Astrocyte (in vitro differentiated cells and primary cell): ENCODE measurements around the gene CHN2. TPM values are rescaled to one million over a fixed set of nuclear protein-coding genes. Genes with fewer than 3 reads are reported as not detected.

Experiments used
- DNase-seq: peaks from one replicate; pipeline ENCODE4 v3.0.0-alpha.2; 2010; ENCODE audit warnings: low read depth
- FAIRE-seq: peaks from 2 replicates; lab custom pipeline; 2011; peaks lifted over from hg19 to GRCh38; lab: Jason Lieb, UNC
- H2AFZ ChIP-seq: 2 replicates; pipeline ENCODE4 v1.6.0; 2012; ENCODE audit warnings: low read depth, low read length, inconsistent platforms
- H3K27ac ChIP-seq: 2 replicates; pipeline ENCODE4 v1.5.1; 2011; ENCODE audit warnings: low read depth, low read length, inconsistent platforms
- H3K27me3 ChIP-seq: 2 replicates; pipeline ENCODE4 v1.6.0; 2011; ENCODE audit warnings: low read length, inconsistent platforms; ENCODE audit not compliant: insufficient read depth
- H3K36me3 ChIP-seq: 2 replicates; pipeline ENCODE4 v1.5.1; 2011; ENCODE audit warnings: low read length, inconsistent platforms; ENCODE audit not compliant: insufficient read depth
- H3K4me1 ChIP-seq: 2 replicates; pipeline ENCODE4 v1.5.1; 2011; ENCODE audit warnings: low read length, inconsistent platforms; ENCODE audit not compliant: insufficient read depth
- H3K4me2 ChIP-seq: 2 replicates; pipeline ENCODE4 v1.6.0; 2012; ENCODE audit warnings: low read length, inconsistent platforms
- H3K4me3 ChIP-seq: 2 replicates; pipeline ENCODE4 v1.5.1; 2011; ENCODE audit warnings: low read depth, mild to moderate bottlenecking, low read length, inconsistent platforms; ENCODE audit not compliant: insufficient read depth
- H3K79me2 ChIP-seq: 2 replicates; pipeline ENCODE4 v1.6.0; 2012; ENCODE audit warnings: mild to moderate bottlenecking, low read length, inconsistent platforms; ENCODE audit not compliant: insufficient read depth
- H3K9ac ChIP-seq: 2 replicates; pipeline ENCODE4 v1.6.0; 2012; ENCODE audit warnings: mild to moderate bottlenecking, low read length, inconsistent platforms
- H3K9me3 ChIP-seq: 2 replicates; pipeline ENCODE4 v1.5.1; 2012; ENCODE audit warnings: low read depth, mild to moderate bottlenecking, low read length, inconsistent platforms; ENCODE audit not compliant: insufficient read depth
- H4K20me1 ChIP-seq: 2 replicates; pipeline ENCODE4 v1.6.0; 2012; ENCODE audit warnings: low read length, inconsistent platforms; ENCODE audit not compliant: insufficient read depth
- H3K27ac Mint-ChIP-seq: one replicate; pipeline ENCODE4 v1.8.0; 2021; ENCODE audit warnings: mild to moderate bottlenecking, mixed read lengths; ENCODE audit not compliant: unreplicated experiment
- H3K27me3 Mint-ChIP-seq: one replicate; pipeline ENCODE4 v1.8.0; 2021; ENCODE audit warnings: low read depth, mixed read lengths; ENCODE audit not compliant: unreplicated experiment
- H3K36me3 Mint-ChIP-seq: one replicate; pipeline ENCODE4 v1.8.0; 2021; ENCODE audit warnings: low read depth, mixed read lengths; ENCODE audit not compliant: unreplicated experiment
- H3K4me1 Mint-ChIP-seq: one replicate; pipeline ENCODE4 v1.8.0; 2021; ENCODE audit warnings: low read depth, mixed read lengths; ENCODE audit not compliant: unreplicated experiment
- H3K4me3 Mint-ChIP-seq: one replicate; pipeline ENCODE4 v1.8.0; 2021; ENCODE audit warnings: mild to moderate bottlenecking, moderate library complexity, mixed read lengths; ENCODE audit not compliant: unreplicated experiment
- H3K9me3 Mint-ChIP-seq: one replicate; pipeline ENCODE4 v1.8.0; 2021; ENCODE audit warnings: mild to moderate bottlenecking, mixed read lengths; ENCODE audit not compliant: unreplicated experiment
- EZH2 ChIP-seq: IDR thresholded peaks from 2 replicates; pipeline ENCODE4 v1.6.1; 2012; ENCODE audit warnings: mild to moderate bottlenecking, low read length, inconsistent platforms; ENCODE audit not compliant: insufficient read depth
- total RNA-seq: library from RNA; stranded (reverse); gene quantifications from 2 replicates; pipeline ENCODE4 v1.2.1, GENCODE V29; 2021
- TF ChIP-seq, protein P1 (sequence below): IDR thresholded peaks from 2 replicates; pipeline ENCODE4 v1.5.1; 2011; ENCODE audit warnings: low read depth, mild to moderate bottlenecking, inconsistent platforms, low read length, moderate library complexity; ENCODE audit not compliant: insufficient read depth

The CHN2 gene
- total RNA-seq, 1 donor from 2014 or later = 2.5 TPM

DNA sequence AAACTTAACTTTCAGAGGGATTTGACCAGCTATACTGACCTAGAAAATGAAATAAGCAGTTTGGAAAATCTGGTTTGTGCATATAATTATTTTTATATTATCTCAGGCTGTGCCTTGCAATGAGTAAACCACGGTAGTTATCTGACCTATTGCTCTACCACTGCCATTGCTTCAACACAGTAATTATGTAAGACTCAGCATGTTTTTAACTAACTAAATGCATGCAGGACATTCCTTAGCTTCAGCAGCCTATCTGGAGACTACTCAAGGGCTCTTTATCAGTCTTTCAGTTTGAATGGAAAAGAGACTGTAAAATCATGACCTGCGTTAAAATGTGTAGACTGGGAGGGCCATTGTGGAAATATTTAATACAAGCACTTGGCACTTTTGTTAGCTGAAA lies 22.5 kb downstream of the CHN2 start:
- no peak for TF ChIP-seq EZH2
- TF ChIP-seq, protein P1, sequence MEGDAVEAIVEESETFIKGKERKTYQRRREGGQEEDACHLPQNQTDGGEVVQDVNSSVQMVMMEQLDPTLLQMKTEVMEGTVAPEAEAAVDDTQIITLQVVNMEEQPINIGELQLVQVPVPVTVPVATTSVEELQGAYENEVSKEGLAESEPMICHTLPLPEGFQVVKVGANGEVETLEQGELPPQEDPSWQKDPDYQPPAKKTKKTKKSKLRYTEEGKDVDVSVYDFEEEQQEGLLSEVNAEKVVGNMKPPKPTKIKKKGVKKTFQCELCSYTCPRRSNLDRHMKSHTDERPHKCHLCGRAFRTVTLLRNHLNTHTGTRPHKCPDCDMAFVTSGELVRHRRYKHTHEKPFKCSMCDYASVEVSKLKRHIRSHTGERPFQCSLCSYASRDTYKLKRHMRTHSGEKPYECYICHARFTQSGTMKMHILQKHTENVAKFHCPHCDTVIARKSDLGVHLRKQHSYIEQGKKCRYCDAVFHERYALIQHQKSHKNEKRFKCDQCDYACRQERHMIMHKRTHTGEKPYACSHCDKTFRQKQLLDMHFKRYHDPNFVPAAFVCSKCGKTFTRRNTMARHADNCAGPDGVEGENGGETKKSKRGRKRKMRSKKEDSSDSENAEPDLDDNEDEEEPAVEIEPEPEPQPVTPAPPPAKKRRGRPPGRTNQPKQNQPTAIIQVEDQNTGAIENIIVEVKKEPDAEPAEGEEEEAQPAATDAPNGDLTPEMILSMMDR = no peak
- H3K79me2 ChIP-seq = no peaks in the 10 kb centered on the region
- H3K4me1 ChIP-seq = no peaks in the 10 kb centered on the region
- H3K36me3 Mint-ChIP-seq = no peaks in the 10 kb centered on the region
- no peaks in the 10 kb centered on the region for H3K9me3 ChIP-seq
- H3K27me3 ChIP-seq = peaks cover 2% of the 10 kb centered on the region
- H3K27ac ChIP-seq = no peak overlapping the region
- H3K4me1 Mint-ChIP-seq = no peaks in the 10 kb centered on the region
- no peaks in the 10 kb centered on the region for H4K20me1 ChIP-seq
- no peak overlapping the region for H2AFZ ChIP-seq
- no peak overlapping the region for H3K9ac ChIP-seq
- DNase-seq (no peak), FAIRE-seq (no peak)
- H3K4me2 ChIP-seq = no peak overlapping the region
- no peaks in the 10 kb centered on the region for H3K36me3 ChIP-seq
- peaks cover 3% of the 10 kb centered on the region for H3K27me3 Mint-ChIP-seq
- peaks cover 5% of the 10 kb centered on the region for H3K9me3 Mint-ChIP-seq
- no peak overlapping the region for H3K4me3 Mint-ChIP-seq
- no peak overlapping the region for H3K27ac Mint-ChIP-seq
- no peak overlapping the region for H3K4me3 ChIP-seq

DNA sequence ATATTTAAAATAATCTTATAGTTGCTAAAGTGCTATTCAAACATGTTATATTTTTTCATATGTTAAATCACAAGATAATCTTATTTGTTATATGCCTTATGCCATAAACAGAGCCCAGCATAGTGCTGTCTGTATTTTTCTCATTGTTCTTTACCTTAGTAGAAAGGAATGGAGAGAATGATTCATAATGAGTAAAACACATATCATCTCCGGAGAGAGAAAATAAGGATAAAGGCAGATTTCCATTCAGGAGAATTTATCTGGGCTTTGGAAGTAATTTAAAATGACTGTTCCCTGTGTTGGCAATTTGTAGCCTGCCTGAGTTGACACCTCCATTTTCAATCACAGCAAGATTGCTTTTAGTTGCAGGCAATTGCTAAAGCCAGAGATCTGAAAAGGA lies 30.2 kb downstream of the CHN2 start:
- Histone ChIP-seq H3K4me3 (no peak overlapping the region), H3K4me2 (no peak overlapping the region), H4K20me1 (no peaks in the 10 kb centered on the region), H3K9ac (no peak overlapping the region), H3K27ac (no peak overlapping the region), H3K36me3 (no peaks in the 10 kb centered on the region), H3K9me3 (no peaks in the 10 kb centered on the region), H3K4me1 (no peaks in the 10 kb centered on the region), H3K79me2 (no peaks in the 10 kb centered on the region), H3K27me3 (no peaks in the 10 kb centered on the region), H2AFZ (no peak overlapping the region)
- Mint-ChIP-seq H3K4me3 (no peak overlapping the region), H3K27me3 (no peaks in the 10 kb centered on the region), H3K27ac (no peak overlapping the region), H3K9me3 (peaks cover 8% of the 10 kb centered on the region), H3K4me1 (peaks cover 6% of the 10 kb centered on the region), H3K36me3 (no peaks in the 10 kb centered on the region)
- TF ChIP-seq, protein P1 = no peak
- TF ChIP-seq EZH2 = no peak
- no peak for FAIRE-seq
- DNase-seq = peak; percentile 15

DNA sequence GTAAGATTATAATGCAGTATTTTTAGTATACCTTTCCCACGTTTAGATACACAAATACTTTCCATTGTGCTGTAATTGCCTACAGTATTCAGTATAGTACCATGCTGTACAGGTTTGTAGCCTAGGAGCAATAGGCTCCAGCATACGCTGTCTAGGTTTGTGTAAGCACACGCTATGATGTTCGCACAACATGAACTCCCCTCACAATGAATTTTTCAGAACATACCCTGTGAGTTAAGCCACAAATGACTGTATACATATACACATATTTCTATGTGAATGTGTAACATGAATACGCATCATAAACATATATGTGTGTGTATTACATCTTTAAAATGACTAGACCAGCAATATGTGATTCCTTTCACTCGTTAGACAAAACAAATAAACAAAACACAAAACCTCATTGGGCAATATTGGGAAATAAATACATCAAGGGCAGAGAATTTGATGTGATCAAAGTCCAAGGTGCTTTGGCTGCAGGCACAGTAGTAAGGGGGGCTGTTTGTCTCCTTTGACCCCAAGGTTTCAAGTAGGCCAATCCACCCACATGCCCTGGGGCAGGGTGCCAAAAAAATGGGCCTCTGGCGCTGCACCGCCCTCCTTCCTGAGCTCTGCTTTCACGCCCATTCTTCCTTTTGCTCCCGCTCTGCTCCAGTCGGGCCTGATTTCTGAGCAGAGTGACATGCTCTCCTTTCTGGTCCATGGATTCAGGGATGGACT lies 33.9 kb downstream of the CHN2 start:
- H2AFZ ChIP-seq = no peak overlapping the region
- H3K4me1 ChIP-seq = no peaks in the 10 kb centered on the region
- no peak overlapping the region for H3K27ac ChIP-seq
- TF ChIP-seq, protein P1 = no peak
- no peak for TF ChIP-seq EZH2
- Mint-ChIP-seq H3K4me1 (peaks cover 14% of the 10 kb centered on the region), H3K4me3 (no peak overlapping the region), H3K9me3 (no peaks in the 10 kb centered on the region), H3K36me3 (no peaks in the 10 kb centered on the region), H3K27ac (no peak overlapping the region), H3K27me3 (no peaks in the 10 kb centered on the region)
- no peaks in the 10 kb centered on the region for H3K27me3 ChIP-seq
- no peaks in the 10 kb centered on the region for H4K20me1 ChIP-seq
- no peak overlapping the region for H3K9ac ChIP-seq
- no peaks in the 10 kb centered on the region for H3K9me3 ChIP-seq
- no peaks in the 10 kb centered on the region for H3K36me3 ChIP-seq
- H3K79me2 ChIP-seq = no peaks in the 10 kb centered on the region
- FAIRE-seq (no peak), DNase-seq (no peak)
- no peak overlapping the region for H3K4me2 ChIP-seq
- H3K4me3 ChIP-seq = no peak overlapping the region
